DND-41 (cell line): ENCODE measurements around the gene CHAT.

Experiments
- ATAC-seq: fragments of 200-7000 bp; cut with Tn5 transposase; 3 replicates; pipeline ENCODE4 v1.9.1; 2021; ENCODE audit warnings: low read depth; ENCODE audit not compliant: insufficient read depth
- DNase-seq: peaks from one replicate; pipeline ENCODE4 v3.0.0-alpha.2; 2020
- H2AFZ ChIP-seq: 2 replicates; pipeline ENCODE4 v1.6.0; 2012; ENCODE audit warnings: low read depth, low read length
- H3K27ac ChIP-seq: 2 replicates; pipeline ENCODE4 v1.5.1; 2012; ENCODE audit warnings: low read length, inconsistent platforms
- H3K27me3 ChIP-seq: fragments of 200-600 bp; sonication (generic); 2 replicates; pipeline ENCODE4 v1.6.0; 2012; ENCODE audit warnings: low read length, mild to moderate bottlenecking, inconsistent platforms; ENCODE audit not compliant: insufficient read depth, poor library complexity
- H3K36me3 ChIP-seq: 2 replicates; pipeline ENCODE4 v1.5.1; 2012; ENCODE audit warnings: low read length, inconsistent platforms; ENCODE audit not compliant: insufficient read depth
- H3K4me1 ChIP-seq: 2 replicates; pipeline ENCODE4 v1.5.1; 2012; ENCODE audit warnings: mild to moderate bottlenecking, low read length; ENCODE audit not compliant: insufficient read depth
- H3K4me2 ChIP-seq: 2 replicates; pipeline ENCODE4 v1.6.0; 2012; ENCODE audit warnings: mild to moderate bottlenecking, moderate library complexity, low read length, inconsistent platforms; ENCODE audit not compliant: insufficient read depth
- H3K4me3 ChIP-seq, 2 experiments: fragments of 200-600 bp in 1 of 2; shearing (Covaris generic) in 1 of 2; 2 replicates each; pipeline ENCODE4 v1.5.1; 2012 to 2016; ENCODE audit warnings: inconsistent platforms in 2 of 2, low read length in 2 of 2, mild to moderate bottlenecking in 2 of 2, low read depth in 1 of 2, moderate library complexity in 1 of 2
- H3K79me2 ChIP-seq: 2 replicates; pipeline ENCODE4 v1.6.0; 2012; ENCODE audit warnings: low read length, inconsistent platforms; ENCODE audit not compliant: insufficient read depth
- H3K9ac ChIP-seq: 2 replicates; pipeline ENCODE4 v1.6.0; 2012; ENCODE audit warnings: low read depth, mild to moderate bottlenecking, inconsistent platforms, low read length, moderate library complexity
- H3K9me3 ChIP-seq: 2 replicates; pipeline ENCODE4 v1.5.1; 2012; ENCODE audit warnings: low read length, moderate library complexity, mild to moderate bottlenecking, inconsistent platforms; ENCODE audit not compliant: insufficient read depth, severe bottlenecking
- H4K20me1 ChIP-seq: 2 replicates; pipeline ENCODE4 v1.6.0; 2012; ENCODE audit warnings: low read length; ENCODE audit not compliant: insufficient read depth
- CTCF ChIP-seq: IDR thresholded peaks from 2 replicates; pipeline ENCODE4 v1.5.1; 2012; ENCODE audit warnings: borderline replicate concordance, low read length, moderate library complexity, mild to moderate bottlenecking; ENCODE audit not compliant: poor library complexity, severe bottlenecking; ENCODE audit errors: extremely low read depth
- EZH2 ChIP-seq: IDR thresholded peaks from 3 replicates; pipeline ENCODE4 v1.6.1; 2012; ENCODE audit warnings: borderline replicate concordance, low read depth, mild to moderate bottlenecking, moderate library complexity, low read length, inconsistent platforms; ENCODE audit not compliant: severe bottlenecking

CHAT gene

GRCh38 chr10:49614242-49615198, 683 bp downstream of the CHAT start:
- Histone ChIP-seq H3K27ac (no peak overlapping the region), H3K9me3 (no peaks in the 10 kb centered on the region), H4K20me1 (no peaks in the 10 kb centered on the region), H3K36me3 (no peaks in the 10 kb centered on the region), H3K9ac (no peak overlapping the region), H3K4me1 (no peaks in the 10 kb centered on the region), H3K4me2 (no peak overlapping the region), H3K27me3 (no peaks in the 10 kb centered on the region), H3K79me2 (no peaks in the 10 kb centered on the region), H2AFZ (no peak overlapping the region), H3K4me3 (no peak overlapping the region)
- TF ChIP-seq EZH2 (no peak), CTCF (no peak)
- ATAC-seq: peak; percentile 46; the same call in 2 of the 3 replicates
- DNase-seq: no peak

- DNase-seq (no peak), ATAC-seq (no peak)
- Histone ChIP-seq H3K9me3 (no peaks in the 10 kb centered on the region), H3K36me3 (no peaks in the 10 kb centered on the region), H3K79me2 (no peaks in the 10 kb centered on the region), H2AFZ (no peak overlapping the region), H3K9ac (no peak overlapping the region), H3K4me1 (no peaks in the 10 kb centered on the region), H3K4me3 (no peak overlapping the region), H3K4me2 (no peak overlapping the region), H3K27ac (no peak overlapping the region), H4K20me1 (no peaks in the 10 kb centered on the region), H3K27me3 (no peaks in the 10 kb centered on the region)
- no peak for TF ChIP-seq CTCF
- TF ChIP-seq EZH2: no peak
Measured at GRCh38 chr10:49615213-49615612, 1.4 kb downstream of the CHAT start.

- H3K4me2 ChIP-seq: no peak overlapping the region
- no peak for ATAC-seq
- H3K9ac ChIP-seq: no peak overlapping the region
- no peaks in the 10 kb centered on the region for H3K36me3 ChIP-seq
- H3K27me3 ChIP-seq: no peaks in the 10 kb centered on the region
- no peaks in the 10 kb centered on the region for H3K9me3 ChIP-seq
- H4K20me1 ChIP-seq: no peaks in the 10 kb centered on the region
- no peak for TF ChIP-seq CTCF
- H3K4me1 ChIP-seq: no peaks in the 10 kb centered on the region
- no peak overlapping the region for H3K27ac ChIP-seq
- no peak overlapping the region for H3K4me3 ChIP-seq
- DNase-seq: no peak
- no peak overlapping the region for H2AFZ ChIP-seq
- no peaks in the 10 kb centered on the region for H3K79me2 ChIP-seq
Measured at GRCh38 chr10:49615721-49616120, 1.9 kb downstream of the CHAT start.
